Right atrium auricular region (tissue), 2 donors: ENCODE results near the gene FAM162A. TPM values are rescaled to one million over a fixed set of nuclear protein-coding genes. Genes with fewer than 3 reads are reported as not detected.

Source experiments
- DNase-seq: peaks from one replicate; pipeline ENCODE4 v3.0.0-alpha.2; 2019; ENCODE audit warnings: low spot score
- H3K27ac ChIP-seq, 2 donors: fragments of 200-600 bp; sonication (generic); 1 replicate in 1 of 2; 2 replicates in 1 of 2; pipeline ENCODE4 v1.5.1; 2016 to 2019
- H3K27me3 ChIP-seq, 2 donors: fragments of 200-600 bp; sonication (generic); one replicate each; pipeline versions ENCODE4 v1.5.1 to v1.6.0; 2017 to 2019
- H3K36me3 ChIP-seq: fragments of 200-600 bp; sonication (generic); one replicate; pipeline ENCODE4 v1.5.1; 2016
- H3K4me1 ChIP-seq, 2 donors: fragments of 200-600 bp; sonication (generic); one replicate each; pipeline versions ENCODE4 v1.5.1 to v1.6.0; 2017 to 2019
- H3K4me3 ChIP-seq, 2 donors: fragments of 200-600 bp; sonication (generic); 1 replicate in 1 of 2; 2 replicates in 1 of 2; pipeline ENCODE4 v1.5.1; 2017 to 2019; ENCODE audit warnings: mild to moderate bottlenecking in 1 of 2, moderate library complexity in 1 of 2
- H3K9me3 ChIP-seq, 2 donors: fragments of 200-600 bp; sonication (generic); one replicate each; pipeline ENCODE4 v1.5.1; 2019
- CTCF ChIP-seq, 2 donors: fragments of 200-600 bp; sonication (generic); IDR thresholded peaks; one replicate each; pipeline ENCODE4 v1.5.1; 2019; ENCODE audit warnings: antibody characterized with exemption in 2 of 2
- total RNA-seq, 2 donors: library from RNA; depleted of rRNA; stranded (reverse); fragments of >200 nt; gene quantifications; one replicate each; pipeline ENCODE4 v1.1.0, GENCODE V29; 2016

FAM162A gene
- total RNA-seq, 2 donors from 2014 or later: 55.3 to 88.4 TPM

GRCh38 chr3:122389197-122389596, 5.2 kb downstream of the FAM162A start:
- Histone ChIP-seq H3K9me3 (no peaks in the 10 kb centered on the region), H3K27me3 (no peaks in the 10 kb centered on the region), H3K4me3 (no peak overlapping the region), H3K36me3 (no peaks in the 10 kb centered on the region), H3K4me1 (peaks cover 0 to 38% of the 10 kb centered on the region in 2 donors), H3K27ac (no peak overlapping the region)
- DNase-seq: no peak
- no peak for TF ChIP-seq CTCF (IDR thresholded peaks at IDR 0.05)

GRCh38 chr3:122389892-122390291, 5.9 kb downstream of the FAM162A start:
- no peak for TF ChIP-seq CTCF (IDR thresholded peaks at IDR 0.05)
- H3K9me3 ChIP-seq: no peaks in the 10 kb centered on the region
- H3K27me3 ChIP-seq: no peaks in the 10 kb centered on the region
- H3K36me3 ChIP-seq: no peaks in the 10 kb centered on the region
- no peak overlapping the region for H3K27ac ChIP-seq
- peaks cover 0 to 32% of the 10 kb centered on the region in 2 donors for H3K4me1 ChIP-seq
- DNase-seq: no peak
- no peak overlapping the region for H3K4me3 ChIP-seq

GRCh38 chr3:122390665-122391064, 6.7 kb downstream of the FAM162A start:
- TF ChIP-seq CTCF (IDR thresholded peaks at IDR 0.05): no peak
- no peak overlapping the region for H3K4me3 ChIP-seq
- no peak for DNase-seq
- H3K9me3 ChIP-seq: no peaks in the 10 kb centered on the region
- no peaks in the 10 kb centered on the region for H3K36me3 ChIP-seq
- no peak overlapping the region for H3K27ac ChIP-seq
- H3K27me3 ChIP-seq: no peaks in the 10 kb centered on the region
- H3K4me1 ChIP-seq: peaks cover 0 to 27% of the 10 kb centered on the region in 2 donors

GRCh38 chr3:122391681-122392446, 7.9 kb downstream of the FAM162A start:
- Histone ChIP-seq H3K36me3 (no peaks in the 10 kb centered on the region), H3K27ac (no peak overlapping the region), H3K9me3 (no peaks in the 10 kb centered on the region), H3K27me3 (no peaks in the 10 kb centered on the region), H3K4me1 (peaks cover 0 to 27% of the 10 kb centered on the region in 2 donors), H3K4me3 (no peak overlapping the region)
- DNase-seq: no peak
- TF ChIP-seq CTCF (IDR thresholded peaks at IDR 0.05): no peak

- H3K9me3 ChIP-seq: no peaks in the 10 kb centered on the region
- H3K27ac ChIP-seq: no peak overlapping the region
- no peak overlapping the region for H3K4me3 ChIP-seq
- TF ChIP-seq CTCF (IDR thresholded peaks at IDR 0.05): peak; percentile 40 to 81
- no peaks in the 10 kb centered on the region for H3K36me3 ChIP-seq
- peaks cover 0 to 27% of the 10 kb centered on the region in 2 donors for H3K4me1 ChIP-seq
- DNase-seq: no peak
- no peaks in the 10 kb centered on the region for H3K27me3 ChIP-seq
Observed at GRCh38 chr3:122392868-122393844, 9.2 kb downstream of the FAM162A start.
